Loucy (cell line): Measurements from ENCODE around the gene SLC39A11.

ENCODE experiments used
- H2AFZ ChIP-seq: fragments of 200-600 bp; sonication (generic); 2 replicates; pipeline ENCODE4 v1.6.0; 2016; ENCODE audit warnings: antibody characterized with exemption, mild to moderate bottlenecking, low read length, moderate library complexity
- H3F3A ChIP-seq: fragments of 200-600 bp; 2 replicates; pipeline ENCODE4 v1.6.0; 2016; ENCODE audit warnings: antibody characterized with exemption, low read depth, mild to moderate bottlenecking
- H3K27me3 ChIP-seq: fragments of 200-600 bp; sonication (generic); 2 replicates; pipeline ENCODE4 v1.6.1; 2014; ENCODE audit warnings: low read length, mild to moderate bottlenecking; ENCODE audit not compliant: insufficient read depth, poor library complexity, severe bottlenecking
- H3K36me3 ChIP-seq: fragments of 200-600 bp; sonication (generic); 2 replicates; pipeline ENCODE4 v1.6.1; 2016; ENCODE audit warnings: low read length; ENCODE audit not compliant: insufficient read depth
- H3K4me1 ChIP-seq: fragments of 200-600 bp; sonication (generic); 2 replicates; pipeline ENCODE4 v1.5.1; 2014; ENCODE audit warnings: low read length, mild to moderate bottlenecking; ENCODE audit not compliant: insufficient read depth, poor library complexity, severe bottlenecking
- H3K4me2 ChIP-seq: fragments of 200-600 bp; sonication (generic); 2 replicates; pipeline ENCODE4 v1.6.0; 2014; ENCODE audit warnings: antibody characterized with exemption, low read length, low read depth, mild to moderate bottlenecking; ENCODE audit not compliant: poor library complexity, severe bottlenecking
- H3K4me3 ChIP-seq: fragments of 200-600 bp; sonication (generic); 2 replicates; pipeline ENCODE4 v1.5.1; 2014; ENCODE audit warnings: low read length, mild to moderate bottlenecking, mixed read lengths; ENCODE audit not compliant: poor library complexity, severe bottlenecking
- H3K79me2 ChIP-seq: fragments of 200-600 bp; sonication (generic); 2 replicates; pipeline ENCODE4 v1.6.1; 2014; ENCODE audit warnings: low read length; ENCODE audit not compliant: insufficient read depth
- H3K9ac ChIP-seq: fragments of 200-600 bp; sonication (generic); 2 replicates; pipeline ENCODE4 v1.6.0; 2014; ENCODE audit warnings: mild to moderate bottlenecking, low read depth, low read length, moderate library complexity; ENCODE audit not compliant: poor library complexity, severe bottlenecking
- H3K9me2 ChIP-seq: fragments of 200-600 bp; sonication (generic); replicated peaks from 2 replicates; pipeline ENCODE4 v1.6.1; 2016; ENCODE audit warnings: low read depth, low read length, mixed read lengths
- H3K9me3 ChIP-seq: fragments of 200-600 bp; sonication (generic); 2 replicates; pipeline ENCODE4 v1.6.1; 2014; ENCODE audit warnings: mild to moderate bottlenecking, antibody characterized with exemption, low read length, low read depth; ENCODE audit not compliant: insufficient read depth
- H4K20me1 ChIP-seq: fragments of 200-600 bp; sonication (generic); 2 replicates; pipeline ENCODE4 v1.6.0; 2014; ENCODE audit warnings: antibody characterized with exemption, low read length, mild to moderate bottlenecking; ENCODE audit not compliant: insufficient read depth, poor library complexity, severe bottlenecking
- EZH2phosphoT487 ChIP-seq: fragments of 200-600 bp; IDR thresholded peaks from 2 replicates; pipeline ENCODE4 v1.6.1; 2018; ENCODE audit warnings: antibody characterized with exemption, mild to moderate bottlenecking, moderate library complexity, borderline replicate concordance
- TF ChIP-seq, protein P1 (sequence below): fragments of 200-600 bp; sonication (generic); conservative IDR thresholded peaks from 2 replicates; pipeline ENCODE4 v1.5.1; 2014; ENCODE audit warnings: mild to moderate bottlenecking, antibody characterized with exemption, low read length

SLC39A11 gene

DNA sequence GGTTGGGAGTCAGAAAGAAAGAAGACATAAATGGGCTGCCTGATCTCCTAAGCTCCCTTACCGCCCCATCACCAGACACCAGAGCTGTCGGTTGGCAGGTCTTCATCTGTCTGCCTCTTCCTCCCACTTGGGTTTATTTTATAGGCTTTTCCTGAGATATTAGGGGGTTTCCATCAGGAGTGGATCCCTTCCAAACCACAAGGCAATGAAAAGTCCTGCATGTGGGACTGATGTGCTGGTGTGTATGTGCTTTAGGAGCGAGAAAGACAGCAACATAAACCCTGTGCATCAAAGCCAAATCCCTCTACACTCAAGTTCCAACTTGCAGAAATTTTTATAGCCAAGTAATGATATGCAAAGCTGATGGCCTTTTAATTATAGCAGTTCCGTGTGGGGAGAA is 389.5 kb downstream of the SLC39A11 start:
- H3K4me2 ChIP-seq: no peak overlapping the region
- H3K4me1 ChIP-seq: peaks cover 7% of the 10 kb centered on the region
- H3K36me3 ChIP-seq: no peaks in the 10 kb centered on the region
- H3K79me2 ChIP-seq: no peaks in the 10 kb centered on the region
- H3F3A ChIP-seq: no peaks in the 10 kb centered on the region
- H3K9me3 ChIP-seq: no peaks in the 10 kb centered on the region
- H2AFZ ChIP-seq: no peak overlapping the region
- no peak overlapping the region for H3K9ac ChIP-seq
- no peaks in the 10 kb centered on the region for H3K27me3 ChIP-seq
- no peak overlapping the region for H3K4me3 ChIP-seq
- no peak for TF ChIP-seq EZH2phosphoT487
- TF ChIP-seq, protein P1, sequence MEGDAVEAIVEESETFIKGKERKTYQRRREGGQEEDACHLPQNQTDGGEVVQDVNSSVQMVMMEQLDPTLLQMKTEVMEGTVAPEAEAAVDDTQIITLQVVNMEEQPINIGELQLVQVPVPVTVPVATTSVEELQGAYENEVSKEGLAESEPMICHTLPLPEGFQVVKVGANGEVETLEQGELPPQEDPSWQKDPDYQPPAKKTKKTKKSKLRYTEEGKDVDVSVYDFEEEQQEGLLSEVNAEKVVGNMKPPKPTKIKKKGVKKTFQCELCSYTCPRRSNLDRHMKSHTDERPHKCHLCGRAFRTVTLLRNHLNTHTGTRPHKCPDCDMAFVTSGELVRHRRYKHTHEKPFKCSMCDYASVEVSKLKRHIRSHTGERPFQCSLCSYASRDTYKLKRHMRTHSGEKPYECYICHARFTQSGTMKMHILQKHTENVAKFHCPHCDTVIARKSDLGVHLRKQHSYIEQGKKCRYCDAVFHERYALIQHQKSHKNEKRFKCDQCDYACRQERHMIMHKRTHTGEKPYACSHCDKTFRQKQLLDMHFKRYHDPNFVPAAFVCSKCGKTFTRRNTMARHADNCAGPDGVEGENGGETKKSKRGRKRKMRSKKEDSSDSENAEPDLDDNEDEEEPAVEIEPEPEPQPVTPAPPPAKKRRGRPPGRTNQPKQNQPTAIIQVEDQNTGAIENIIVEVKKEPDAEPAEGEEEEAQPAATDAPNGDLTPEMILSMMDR: no peak
- no peaks in the 10 kb centered on the region for H3K9me2 ChIP-seq
- H4K20me1 ChIP-seq: no peaks in the 10 kb centered on the region

DNA sequence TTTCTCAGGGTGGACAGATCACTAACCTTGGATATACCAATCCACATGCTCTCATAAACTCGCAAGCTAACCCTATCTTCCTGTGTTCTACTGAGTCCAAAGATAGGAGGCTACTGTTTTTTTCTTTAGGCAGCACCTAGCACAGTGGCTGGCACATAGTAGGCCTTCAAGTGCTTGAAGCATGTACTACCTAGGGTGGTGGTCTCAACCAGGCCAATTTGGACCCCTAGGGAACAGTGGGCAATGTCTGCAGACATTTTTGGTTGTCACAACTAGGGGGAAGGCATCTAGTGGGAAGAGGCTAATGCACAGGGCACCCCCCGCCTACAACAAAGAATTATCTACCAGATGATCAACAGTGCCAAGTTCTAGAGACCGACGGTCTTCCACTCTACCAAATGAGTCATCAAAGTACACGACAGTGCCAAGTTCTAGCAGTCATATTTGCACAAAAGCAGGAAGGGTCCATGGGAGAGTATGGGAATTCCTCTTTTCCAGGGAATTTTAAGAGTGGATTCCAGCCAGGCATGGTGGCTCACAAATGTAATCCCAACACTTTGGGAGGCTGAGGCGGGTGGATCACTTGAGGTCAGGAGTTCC is 390.3 kb downstream of the SLC39A11 start:
- Histone ChIP-seq H2AFZ (no peak overlapping the region), H3K9ac (no peak overlapping the region), H3K36me3 (no peaks in the 10 kb centered on the region), H3K4me1 (peaks cover 9% of the 10 kb centered on the region), H3K27me3 (no peaks in the 10 kb centered on the region), H3K4me3 (no peak overlapping the region), H3F3A (no peaks in the 10 kb centered on the region), H3K4me2 (no peak overlapping the region), H4K20me1 (no peaks in the 10 kb centered on the region), H3K79me2 (no peaks in the 10 kb centered on the region), H3K9me3 (no peaks in the 10 kb centered on the region), H3K9me2 (no peaks in the 10 kb centered on the region)
- no peak for TF ChIP-seq EZH2phosphoT487

DNA sequence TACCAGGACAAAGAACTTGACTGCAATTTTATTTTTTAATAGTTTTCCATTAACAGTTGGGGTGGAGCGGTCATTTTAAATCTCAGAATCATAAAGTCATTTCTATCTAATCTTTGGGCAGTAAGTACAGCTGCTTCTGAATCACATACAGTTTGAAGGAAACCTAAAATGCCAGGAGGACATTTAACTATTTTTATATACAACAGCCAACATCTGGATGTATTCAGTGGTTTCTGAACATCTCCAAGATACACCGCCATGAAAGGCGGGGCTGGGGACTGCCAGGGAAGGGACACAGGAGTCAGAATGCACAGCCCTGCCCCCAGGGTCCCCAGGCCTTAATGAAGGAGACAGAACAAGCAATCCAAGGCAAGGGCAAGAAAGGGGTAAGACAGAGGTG is 392.3 kb downstream of the SLC39A11 start:
- TF ChIP-seq, protein P1: no peak
- TF ChIP-seq EZH2phosphoT487: no peak
- no peak overlapping the region for H3K4me3 ChIP-seq

DNA sequence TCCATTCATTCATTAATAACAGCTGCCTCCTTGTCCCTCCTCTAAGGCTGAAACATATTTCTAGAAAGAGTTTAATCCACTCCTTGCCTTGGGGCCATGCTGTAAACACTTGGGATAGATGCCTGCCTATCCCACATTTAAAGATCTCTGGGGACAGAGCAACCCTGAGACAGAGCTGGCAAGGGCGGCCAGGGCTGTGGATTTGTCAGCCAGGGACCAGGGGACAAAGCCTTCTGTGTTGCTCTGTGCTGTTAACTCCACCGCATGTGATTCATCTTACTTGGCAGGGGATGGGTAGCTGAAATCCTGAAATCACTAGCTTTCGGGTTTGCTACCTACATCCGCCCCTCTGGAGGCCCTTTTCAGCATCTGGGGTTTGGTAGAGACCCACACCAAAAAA is 392.9 kb downstream of the SLC39A11 start:
- no peaks in the 10 kb centered on the region for H3K9me2 ChIP-seq
- H3K79me2 ChIP-seq: no peaks in the 10 kb centered on the region
- peaks cover 9% of the 10 kb centered on the region for H3K4me1 ChIP-seq
- H3K4me3 ChIP-seq: no peak overlapping the region
- H3F3A ChIP-seq: no peaks in the 10 kb centered on the region
- no peaks in the 10 kb centered on the region for H3K36me3 ChIP-seq
- H3K9me3 ChIP-seq: no peaks in the 10 kb centered on the region
- no peak overlapping the region for H2AFZ ChIP-seq
- H4K20me1 ChIP-seq: no peaks in the 10 kb centered on the region
- H3K9ac ChIP-seq: no peak overlapping the region
- no peak for TF ChIP-seq EZH2phosphoT487
- TF ChIP-seq, protein P1: no peak
- H3K27me3 ChIP-seq: no peaks in the 10 kb centered on the region
- no peak overlapping the region for H3K4me2 ChIP-seq

More for the DNA sequence above, 392.3 kb downstream of the SLC39A11 start:
- H3K9me2 ChIP-seq: no peaks in the 10 kb centered on the region
- no peaks in the 10 kb centered on the region for H3F3A ChIP-seq
- no peak overlapping the region for H3K4me2 ChIP-seq
- no peak overlapping the region for H3K9ac ChIP-seq
- H4K20me1 ChIP-seq: no peaks in the 10 kb centered on the region
- no peaks in the 10 kb centered on the region for H3K79me2 ChIP-seq
- H3K9me3 ChIP-seq: no peaks in the 10 kb centered on the region
- H3K27me3 ChIP-seq: no peaks in the 10 kb centered on the region
- H3K36me3 ChIP-seq: no peaks in the 10 kb centered on the region
- peaks cover 9% of the 10 kb centered on the region for H3K4me1 ChIP-seq
- H2AFZ ChIP-seq: no peak overlapping the region
